Prostate gland (tissue), 2 donors: ENCODE results near the gene PTPRD. TPM values are rescaled to one million over a fixed set of nuclear protein-coding genes. Genes with fewer than 3 reads are reported as not detected.

ENCODE experiments used
- DNase-seq: peaks from one replicate; pipeline ENCODE4 v3.0.0-alpha.2; 2019; ENCODE audit warnings: low spot score
- H3K27ac ChIP-seq, 2 donors: fragments of 200-600 bp; sonication (generic); 2 replicates each; pipeline ENCODE4 v1.5.1; 2017 to 2019
- H3K27me3 ChIP-seq: fragments of 200-600 bp; sonication (generic); replicated peaks from 2 replicates; pipeline ENCODE4 v1.5.1; 2019; ENCODE audit not compliant: insufficient read depth
- H3K36me3 ChIP-seq, 2 donors: fragments of 200-600 bp; sonication (generic); 1 replicate in 1 of 2; 2 replicates in 1 of 2; pipeline versions ENCODE4 v1.5.1 to v1.8.1; 2017 to 2019
- H3K4me1 ChIP-seq: fragments of 200-600 bp; sonication (generic); replicated peaks from 2 replicates; pipeline ENCODE4 v1.5.1; 2019
- H3K4me3 ChIP-seq, 2 donors: fragments of 200-600 bp; sonication (generic); 2 replicates each; pipeline ENCODE4 v1.5.1; 2017 to 2019
- H3K9me3 ChIP-seq: fragments of 200-600 bp; sonication (generic); 2 replicates; pipeline ENCODE4 v1.5.1; 2017
- CTCF ChIP-seq, 4 experiments: fragments of 200-600 bp in 2 of 4; fragments of 450-650 bp in 2 of 4; sonication (generic) in 2 of 4; IDR thresholded peaks; 1 replicate in 3 of 4; 2 replicates in 1 of 4; pipeline ENCODE4 v1.5.1; 2016 to 2019; ENCODE audit warnings: antibody characterized with exemption in 4 of 4, mild to moderate bottlenecking in 2 of 4, moderate library complexity in 2 of 4
- POLR2A ChIP-seq: fragments of 450-650 bp; IDR thresholded peaks from one replicate; pipeline ENCODE4 v1.6.1; 2016; ENCODE audit warnings: antibody characterized with exemption, mild to moderate bottlenecking
- POLR2AphosphoS5 ChIP-seq: sonication (generic); formaldehyde crosslinking; IDR thresholded peaks from one replicate; pipeline ENCODE4 v1.6.1; 2017; ENCODE audit warnings: antibody characterized with exemption
- WGBS: methylation state at CpG from one replicate; pipeline ENCODE4 v1.1.5; 2018; 5-methylcytosine and 5-hydroxymethylcytosine counted together
- intact Hi-C: fragments of 100-400 bp; cut with DNase I; formaldehyde crosslinking; loops from one replicate; pipeline ENCODE4 v1.14.2; 2022
- total RNA-seq, 2 donors: library from RNA; depleted of rRNA; stranded (reverse); fragments of >200 nt; gene quantifications; one replicate each; pipeline ENCODE4 v1.1.0, GENCODE V29; 2016

Gene PTPRD
- total RNA-seq, 2 donors from 2014 or later, result 5.8 to 23.1 TPM

DNA sequence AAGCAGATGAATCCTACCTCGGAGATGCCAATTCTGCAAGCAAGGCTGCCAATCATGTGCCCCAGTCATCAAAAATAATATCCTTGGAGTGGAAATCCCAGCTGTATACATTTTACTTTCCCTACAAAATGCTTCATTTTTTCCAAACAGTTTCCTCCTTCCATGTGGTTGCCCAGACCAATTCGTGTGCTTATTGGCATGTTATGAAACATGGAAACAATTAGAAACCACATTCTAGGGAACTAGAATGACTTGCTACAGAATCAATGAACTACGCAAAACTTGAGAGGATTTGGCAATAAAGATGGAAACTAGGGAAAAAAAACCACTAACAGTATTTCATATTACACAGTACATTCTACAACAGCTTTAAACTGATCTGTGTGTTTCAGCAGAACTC lies 2228.7 kb downstream of the PTPRD start:
- Histone ChIP-seq H3K36me3 (no peaks in the 10 kb centered on the region), H3K4me1 (no peaks in the 10 kb centered on the region), H3K27ac (no peak overlapping the region), H3K4me3 (no peak overlapping the region), H3K27me3 (no peaks in the 10 kb centered on the region), H3K9me3 (no peaks in the 10 kb centered on the region)
- 83% methylated on average over 3 of the region's 3 CpGs for WGBS
- TF ChIP-seq POLR2A, result no peak
- TF ChIP-seq POLR2AphosphoS5, result no peak
- no peak for TF ChIP-seq CTCF (IDR thresholded peaks at IDR 0.05)
- no peak for DNase-seq
- intact Hi-C loops, result no loop called here

GRCh38 chr9:8382777-8383527 lies 2229.8 kb downstream of the PTPRD start:
- no peak overlapping the region for H3K27ac ChIP-seq
- H3K4me1 ChIP-seq, result no peaks in the 10 kb centered on the region
- intact Hi-C loops, result no loop called here
- TF ChIP-seq POLR2A, result no peak
- no peak for TF ChIP-seq CTCF (IDR thresholded peaks at IDR 0.05)
- TF ChIP-seq POLR2AphosphoS5, result no peak
- H3K9me3 ChIP-seq, result no peaks in the 10 kb centered on the region
- no peaks in the 10 kb centered on the region for H3K36me3 ChIP-seq
- no peak for DNase-seq
- WGBS, result 35% methylated on average over 4 of the region's 4 CpGs
- no peak overlapping the region for H3K4me3 ChIP-seq
- no peaks in the 10 kb centered on the region for H3K27me3 ChIP-seq

DNA sequence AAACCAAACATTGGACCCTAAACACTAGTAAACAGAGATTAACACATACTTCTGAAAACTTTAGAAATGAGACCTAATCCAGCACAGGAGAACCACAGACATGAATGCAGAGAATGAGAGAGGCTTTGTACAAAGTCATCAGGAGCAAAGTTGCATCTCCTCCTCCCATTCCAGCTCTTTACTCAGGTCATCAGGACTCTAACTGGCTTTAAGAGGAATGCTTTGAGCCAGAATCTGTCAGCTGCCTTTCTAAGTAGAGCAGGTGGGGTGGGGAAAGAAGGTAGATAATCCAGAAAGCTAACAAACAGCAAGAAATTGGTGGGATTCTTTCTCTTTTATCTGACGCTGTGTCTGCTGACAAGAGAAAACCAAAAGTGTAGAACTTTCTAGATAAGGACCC lies 2230.5 kb downstream of the PTPRD start:
- no peak overlapping the region for H3K4me3 ChIP-seq
- WGBS, result 80% methylated on average over 1 of the region's 1 CpG
- intact Hi-C loops, result no loop called here
- no peaks in the 10 kb centered on the region for H3K27me3 ChIP-seq
- DNase-seq, result no peak
- H3K9me3 ChIP-seq, result no peaks in the 10 kb centered on the region
- no peaks in the 10 kb centered on the region for H3K4me1 ChIP-seq
- H3K36me3 ChIP-seq, result no peaks in the 10 kb centered on the region
- TF ChIP-seq POLR2A (no peak), POLR2AphosphoS5 (no peak), CTCF (IDR thresholded peaks at IDR 0.05) (no peak)
- H3K27ac ChIP-seq, result no peak overlapping the region

DNA sequence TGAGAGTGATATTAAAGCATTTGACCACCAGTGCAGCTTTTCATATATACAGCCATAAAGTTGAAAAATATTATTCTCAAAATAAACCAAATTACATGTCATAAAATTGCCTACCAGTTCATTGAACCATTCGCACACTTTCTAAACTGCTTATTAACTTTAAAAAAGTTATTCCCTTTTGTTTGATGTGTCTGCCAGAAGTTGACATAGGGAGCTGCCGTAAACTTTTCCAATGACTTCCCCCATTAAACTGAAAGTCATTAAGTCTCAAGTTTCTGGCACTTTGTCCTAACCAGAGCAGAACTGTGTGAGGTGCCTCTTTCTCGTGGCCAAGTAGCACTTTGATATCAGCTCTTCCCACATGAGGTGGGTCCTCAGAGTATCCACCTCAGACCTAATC lies 2231.2 kb downstream of the PTPRD start:
- H3K9me3 ChIP-seq, result no peaks in the 10 kb centered on the region
- no peak for DNase-seq
- no peaks in the 10 kb centered on the region for H3K27me3 ChIP-seq
- H3K4me3 ChIP-seq, result no peak overlapping the region
- no peak overlapping the region for H3K27ac ChIP-seq
- intact Hi-C loops, result no loop called here
- no peaks in the 10 kb centered on the region for H3K36me3 ChIP-seq
- 24% methylated on average over 3 of the region's 3 CpGs for WGBS
- TF ChIP-seq POLR2AphosphoS5 (no peak), CTCF (IDR thresholded peaks at IDR 0.05) (no peak), POLR2A (no peak)
- H3K4me1 ChIP-seq, result no peaks in the 10 kb centered on the region

- H3K9me3 ChIP-seq, result no peaks in the 10 kb centered on the region
- DNase-seq, result no peak
- no peaks in the 10 kb centered on the region for H3K27me3 ChIP-seq
- intact Hi-C loops, result no loop called here
- H3K4me1 ChIP-seq, result no peaks in the 10 kb centered on the region
- WGBS, result 76% methylated on average over 3 of the region's 3 CpGs
- no peak overlapping the region for H3K4me3 ChIP-seq
- no peak overlapping the region for H3K27ac ChIP-seq
- H3K36me3 ChIP-seq, result no peaks in the 10 kb centered on the region
- no peak for TF ChIP-seq POLR2AphosphoS5
- no peak for TF ChIP-seq CTCF (IDR thresholded peaks at IDR 0.05)
- TF ChIP-seq POLR2A, result no peak
Observed at GRCh38 chr9:8374471-8374870, 2238.3 kb downstream of the PTPRD start.
